ENCODE measurements around the gene FUT1. TPM values are rescaled to one million over a fixed set of nuclear protein-coding genes. Genes with fewer than 3 reads are reported as not detected.
"Not testable (repeated sequence)": the region's sequence is repeated elsewhere in the genome, so short reads cannot be mapped to it uniquely, and the experiment has no call there.

Gene FUT1
- under 1 TPM; 0.16 to 0.26 TPM for total RNA-seq

- CTCF ChIA-PET, result interaction anchor here (0.6 to 1.5 kb wide), 2 partner anchors 37 to 89 kb away, joined by 3 to 5 read pairs; no protein-coding TSS in a partner anchor
- ATAC-seq (peak; percentile 84), DNase-seq (peak; percentile 49)
- H3K27me3 Mint-ChIP-seq (ENCODE audit: low read depth), result peaks cover 23% of the 10 kb centered on the region
- H3K27ac Mint-ChIP-seq, result no peak within 1 kb of the TSS
- POLR2A ChIA-PET, result no interaction called here
- no peaks in the 10 kb centered on the region for H3K36me3 Mint-ChIP-seq (ENCODE audit: low read depth)
- peaks cover 16% of the 10 kb centered on the region for H3K4me1 Mint-ChIP-seq (ENCODE audit: low read depth)
- peak within 1 kb of the TSS; percentile 66 for H3K4me3 Mint-ChIP-seq
- no peaks in the 10 kb centered on the region for H3K9me3 Mint-ChIP-seq (ENCODE audit: insufficient read depth)
Measured at GRCh38 chr19:48752496-48753365, at the start of gene FUT1. Gene FUT1, minus strand, starts transcription at chr19:48752641. Its CDS starts 1,360 bp downstream, at chr19:48751281.

GRCh38 chr19:48799358-48800300 is 47.2 kb upstream of the FUT1 start:
- Mint-ChIP-seq H3K27ac (no peak overlapping the region), H3K27me3 (ENCODE audit: low read depth) (no peaks in the 10 kb centered on the region), H3K4me1 (ENCODE audit: low read depth) (peaks cover 6% of the 10 kb centered on the region), H3K4me3 (no peak overlapping the region), H3K36me3 (ENCODE audit: low read depth) (no peaks in the 10 kb centered on the region), H3K9me3 (ENCODE audit: insufficient read depth) (no peaks in the 10 kb centered on the region)
- no peak for DNase-seq
- ChIA-PET CTCF (interaction anchor here (1.7 kb wide), 1 partner anchor 37 kb away, joined by 4 read pairs; the partner anchor contains the start of gene HSD17B14), POLR2A (interaction anchor here (0.6 to 0.9 kb wide), 2 partner anchors 73 to 170 kb away, joined by 3 read pairs; no protein-coding TSS in a partner anchor)
- ATAC-seq, result no peak

DNA sequence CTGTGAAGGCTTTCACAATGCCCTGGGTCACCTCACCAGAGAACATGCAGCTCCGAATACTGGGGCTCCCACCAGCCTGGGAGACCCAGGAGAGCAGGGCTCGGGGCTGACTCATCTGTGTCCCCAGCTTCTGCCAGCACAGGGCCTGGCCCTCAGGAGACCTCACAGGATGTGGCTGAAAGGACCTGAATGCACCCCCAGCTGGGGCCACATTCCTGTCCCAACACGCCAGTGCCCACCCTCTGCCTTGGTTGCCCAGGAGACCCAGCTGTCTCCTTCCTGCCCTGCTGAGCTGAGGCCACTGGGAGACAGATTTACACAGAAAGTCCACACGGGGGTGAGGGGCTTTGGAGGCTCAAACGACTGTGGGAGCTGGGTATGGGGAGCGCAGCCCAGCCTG is 46.5 kb upstream of the FUT1 start:
- POLR2A ChIA-PET, result interaction anchor here (0.6 to 0.9 kb wide), 2 partner anchors 170 to 178 kb away, joined by 3 read pairs; no protein-coding TSS in a partner anchor
- Mint-ChIP-seq H3K27ac (no peak overlapping the region), H3K36me3 (ENCODE audit: low read depth) (no peaks in the 10 kb centered on the region), H3K4me1 (ENCODE audit: low read depth) (peaks cover 8% of the 10 kb centered on the region), H3K9me3 (ENCODE audit: insufficient read depth) (no peaks in the 10 kb centered on the region), H3K27me3 (ENCODE audit: low read depth) (no peaks in the 10 kb centered on the region), H3K4me3 (no peak overlapping the region)
- DNase-seq (no peak), ATAC-seq (no peak)
- CTCF ChIA-PET, result interaction anchor here (1.7 kb wide), 1 partner anchor 37 kb away, joined by 4 read pairs; the partner anchor contains the start of gene HSD17B14

- no peaks in the 10 kb centered on the region for H3K9me3 Mint-ChIP-seq (ENCODE audit: insufficient read depth)
- no peak overlapping the region for H3K4me3 Mint-ChIP-seq
- no peaks in the 10 kb centered on the region for H3K36me3 Mint-ChIP-seq (ENCODE audit: low read depth)
- H3K4me1 Mint-ChIP-seq (ENCODE audit: low read depth), result peaks cover 8% of the 10 kb centered on the region
- DNase-seq (no peak), ATAC-seq (no peak)
- H3K27me3 Mint-ChIP-seq (ENCODE audit: low read depth), result no peaks in the 10 kb centered on the region
- POLR2A ChIA-PET, result interaction anchor here (0.6 kb wide), 1 partner anchor 9 kb away, joined by 3 read pairs; no protein-coding TSS in a partner anchor
- CTCF ChIA-PET, result interaction anchor here (1.0 to 4.8 kb wide), 3 partner anchors 9 to 47 kb away, joined by 3 to 112 read pairs (median 40); no protein-coding TSS in a partner anchor
- H3K27ac Mint-ChIP-seq, result no peak overlapping the region
Measured at GRCh38 chr19:48797103-48797502, 44.7 kb upstream of the FUT1 start.

DNA sequence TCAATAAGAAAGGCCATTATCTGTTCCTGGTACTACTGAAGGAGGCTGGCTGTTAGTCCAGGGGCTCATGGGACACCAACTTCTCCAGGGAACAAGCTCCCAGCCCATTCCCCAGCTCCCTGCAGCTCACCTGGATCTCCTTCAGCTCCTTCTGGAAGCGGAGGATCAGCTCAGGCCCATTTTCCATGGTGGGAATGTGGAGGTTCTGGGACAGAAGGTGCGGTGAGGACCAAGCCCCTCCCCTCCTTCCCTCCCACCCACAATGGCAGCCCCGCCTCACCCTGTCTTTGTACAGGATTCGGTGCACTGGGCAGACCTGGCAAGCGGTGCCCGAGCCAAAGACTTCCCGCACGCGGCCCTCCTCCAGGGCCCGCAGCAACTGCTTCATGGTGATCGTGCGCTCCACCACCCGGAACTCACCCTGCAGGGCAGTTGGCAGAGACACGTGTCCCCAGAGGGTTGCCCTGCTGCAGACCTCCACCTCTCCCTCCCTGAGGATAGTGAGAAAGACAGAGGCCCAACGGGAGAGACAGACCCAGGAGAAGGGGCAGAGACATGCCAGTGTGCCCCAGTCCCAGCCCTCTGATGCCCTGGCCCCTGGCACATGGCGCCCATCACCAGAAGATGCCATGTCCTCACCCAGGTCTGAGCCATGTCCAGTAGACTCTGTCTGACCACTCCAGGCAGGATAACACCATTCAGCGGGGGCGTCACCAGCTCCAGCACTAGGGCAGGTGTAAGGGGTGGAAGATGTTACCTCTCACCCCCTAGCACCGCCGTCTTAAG is 44.0 kb upstream of the FUT1 start:
- H3K27ac Mint-ChIP-seq, result no peak overlapping the region
- peaks cover 8% of the 10 kb centered on the region for H3K4me1 Mint-ChIP-seq (ENCODE audit: low read depth)
- H3K36me3 Mint-ChIP-seq (ENCODE audit: low read depth), result no peaks in the 10 kb centered on the region
- CTCF ChIA-PET, result interaction anchor here (0.7 to 6.1 kb wide), 12 partner anchors 9 to 180 kb away, joined by 3 to 112 read pairs (median 8); partner anchors contain the start of genes BCAT2 and HSD17B14
- no peaks in the 10 kb centered on the region for H3K27me3 Mint-ChIP-seq (ENCODE audit: low read depth)
- DNase-seq (no peak), ATAC-seq (no peak)
- no peaks in the 10 kb centered on the region for H3K9me3 Mint-ChIP-seq (ENCODE audit: insufficient read depth)
- H3K4me3 Mint-ChIP-seq, result no peak overlapping the region
- POLR2A ChIA-PET, result interaction anchor here (1.1 to 1.6 kb wide), 2 partner anchors 40 to 76 kb away, joined by 3 to 5 read pairs; partner anchors contain the start of genes HSD17B14 and PPP1R15A

DNA sequence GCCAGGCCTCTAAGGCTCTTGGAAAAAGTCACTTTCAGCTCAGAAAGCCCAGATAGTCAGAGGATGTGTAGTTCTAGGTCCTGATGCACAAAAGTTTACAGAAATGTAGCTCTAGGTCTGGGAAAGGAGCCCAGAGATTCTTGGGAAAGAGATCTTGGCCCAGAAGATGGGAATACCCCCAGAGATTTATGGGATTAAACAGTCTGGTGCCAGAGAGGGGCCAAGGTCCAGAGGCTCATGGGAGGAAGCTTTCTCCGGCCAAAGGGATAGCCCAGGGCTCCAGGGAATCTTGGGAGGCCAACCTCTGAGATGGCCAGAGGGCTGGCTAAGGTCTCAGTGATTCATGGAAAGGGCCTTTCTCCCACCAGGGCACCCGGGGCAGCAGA is 43.2 kb upstream of the FUT1 start:
- ChIA-PET CTCF (interaction anchor here (0.6 to 6.1 kb wide), 41 partner anchors 9 to 1018 kb away, joined by 3 to 112 read pairs (median 4); partner anchors contain the start of genes BAX, BCAT2, CA11 and FUZ), POLR2A (interaction anchor here (0.7 to 1.6 kb wide), 6 partner anchors 12 to 180 kb away, joined by 3 to 5 read pairs (median 3); partner anchors contain the start of genes HSD17B14, NUCB1 and PPP1R15A)
- DNase-seq (no peak), ATAC-seq (no peak)
- Mint-ChIP-seq H3K27me3 (ENCODE audit: low read depth) (no peaks in the 10 kb centered on the region), H3K9me3 (ENCODE audit: insufficient read depth) (no peaks in the 10 kb centered on the region), H3K4me3 (peak overlapping the region; percentile 84), H3K27ac (peak overlapping the region; percentile 85), H3K4me1 (ENCODE audit: low read depth) (peaks cover 8% of the 10 kb centered on the region), H3K36me3 (ENCODE audit: low read depth) (no peaks in the 10 kb centered on the region)

DNA sequence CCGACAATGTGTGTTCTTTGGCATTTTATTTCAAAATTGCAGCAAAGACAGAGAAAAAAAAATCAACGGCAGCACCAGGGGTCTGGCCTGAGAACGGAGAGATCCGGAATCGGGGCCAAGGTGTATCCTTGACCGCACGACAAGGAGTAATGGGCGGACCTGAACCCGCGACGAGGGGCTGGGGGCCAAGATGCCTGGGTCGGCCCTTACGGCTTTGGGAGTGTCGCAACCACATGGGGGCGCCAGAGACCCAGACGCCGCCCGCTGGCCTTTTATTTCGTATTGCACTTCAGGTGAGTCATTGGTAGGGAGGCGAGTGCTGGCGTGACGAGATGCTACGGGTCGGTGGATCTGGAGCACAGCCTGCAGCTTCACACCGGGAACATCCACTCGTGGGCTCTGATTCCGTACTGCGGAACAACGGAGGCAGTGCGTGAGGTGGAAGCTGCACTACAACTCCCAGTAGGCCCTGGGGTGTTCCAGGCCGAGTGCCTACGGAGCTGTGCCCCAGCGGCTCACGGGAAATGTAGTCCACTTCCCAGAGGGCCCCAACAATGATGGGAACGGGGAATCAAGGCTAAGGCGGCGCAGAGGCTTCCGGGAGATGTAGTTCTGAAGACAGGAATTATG is 42.7 kb upstream of the FUT1 start:
- ChIA-PET CTCF (interaction anchor here (0.6 to 6.1 kb wide), 42 partner anchors 10 to 1018 kb away, joined by 3 to 112 read pairs (median 4); partner anchors contain the start of genes BAX, BCAT2, CA11 and FUZ), POLR2A (interaction anchor here (0.7 to 1.6 kb wide), 7 partner anchors 12 to 180 kb away, joined by 3 to 5 read pairs (median 3); partner anchors contain the start of genes HSD17B14, NUCB1 and PPP1R15A)
- peak; percentile 89 for DNase-seq
- no peaks in the 10 kb centered on the region for H3K36me3 Mint-ChIP-seq (ENCODE audit: low read depth)
- ATAC-seq, result peak; percentile 98
- H3K9me3 Mint-ChIP-seq (ENCODE audit: insufficient read depth), result no peaks in the 10 kb centered on the region
- peak overlapping the region; percentile 84 for H3K4me3 Mint-ChIP-seq
- H3K27me3 Mint-ChIP-seq (ENCODE audit: low read depth), result no peaks in the 10 kb centered on the region
- peaks cover 8% of the 10 kb centered on the region for H3K4me1 Mint-ChIP-seq (ENCODE audit: low read depth)
- peak overlapping the region; percentile 85 for H3K27ac Mint-ChIP-seq

- peak overlapping the region; percentile 84 for H3K4me3 Mint-ChIP-seq
- ATAC-seq (no peak), DNase-seq (no peak)
- no peaks in the 10 kb centered on the region for H3K36me3 Mint-ChIP-seq (ENCODE audit: low read depth)
- no peaks in the 10 kb centered on the region for H3K9me3 Mint-ChIP-seq (ENCODE audit: insufficient read depth)
- peaks cover 7% of the 10 kb centered on the region for H3K4me1 Mint-ChIP-seq (ENCODE audit: low read depth)
- ChIA-PET POLR2A (interaction anchor here (1.2 kb wide), 1 partner anchor 81 kb away, joined by 4 read pairs; no protein-coding TSS in a partner anchor), CTCF (interaction anchor here (0.8 to 6.1 kb wide), 10 partner anchors 12 to 176 kb away, joined by 3 to 112 read pairs (median 30); partner anchors contain the start of genes BCAT2, CA11, HSD17B14 and NUCB1)
- peak overlapping the region; percentile 36 for H3K27ac Mint-ChIP-seq
- no peaks in the 10 kb centered on the region for H3K27me3 Mint-ChIP-seq (ENCODE audit: low read depth)
Measured at GRCh38 chr19:48794291-48794690, 41.9 kb upstream of the FUT1 start.

GRCh38 chr19:48793271-48793670 is 40.8 kb upstream of the FUT1 start:
- no peak for ATAC-seq
- POLR2A ChIA-PET, result no interaction called here
- no peaks in the 10 kb centered on the region for H3K9me3 Mint-ChIP-seq (ENCODE audit: insufficient read depth)

GRCh38 chr19:48787331-48787730 is 34.9 kb upstream of the FUT1 start:
- POLR2A ChIA-PET, result interaction anchor here (0.9 kb wide), 1 partner anchor 175 kb away, joined by 3 read pairs; no protein-coding TSS in a partner anchor

More at GRCh38 chr19:48793271-48793670, 40.8 kb upstream of the FUT1 start:
- Mint-ChIP-seq H3K27me3 (ENCODE audit: low read depth) (no peaks in the 10 kb centered on the region), H3K36me3 (ENCODE audit: low read depth) (no peaks in the 10 kb centered on the region), H3K27ac (no peak overlapping the region), H3K4me3 (no peak overlapping the region), H3K4me1 (ENCODE audit: low read depth) (peaks cover 7% of the 10 kb centered on the region)
- CTCF ChIA-PET, result interaction anchor here (3.0 to 6.1 kb wide), 5 partner anchors 21 to 149 kb away, joined by 20 to 112 read pairs (median 50); partner anchors contain the start of genes BCAT2, CA11 and HSD17B14
- no peak for DNase-seq

More at GRCh38 chr19:48787331-48787730, 34.9 kb upstream of the FUT1 start:
- ATAC-seq; H3K36me3 Mint-ChIP-seq (ENCODE audit: low read depth); H3K9me3 Mint-ChIP-seq (ENCODE audit: insufficient read depth); H3K4me1 Mint-ChIP-seq (ENCODE audit: low read depth); DNase-seq; H3K4me3 Mint-ChIP-seq; H3K27ac Mint-ChIP-seq: not testable (repeated sequence)
- peaks cover 11% of the 10 kb centered on the region for H3K27me3 Mint-ChIP-seq (ENCODE audit: low read depth)
- CTCF ChIA-PET, result interaction anchor here (0.7 to 6.1 kb wide), 28 partner anchors 9 to 211 kb away, joined by 3 to 127 read pairs (median 5); partner anchors contain the start of genes CA11, DHDH, GYS1 and HSD17B14
